ENCODE data around the gene ZRANB2.

ZRANB2 gene

GRCh38 chr1:71026093-71026492 lies 54.7 kb downstream of the ZRANB2 start:
- no peak for DNase-seq

DNA sequence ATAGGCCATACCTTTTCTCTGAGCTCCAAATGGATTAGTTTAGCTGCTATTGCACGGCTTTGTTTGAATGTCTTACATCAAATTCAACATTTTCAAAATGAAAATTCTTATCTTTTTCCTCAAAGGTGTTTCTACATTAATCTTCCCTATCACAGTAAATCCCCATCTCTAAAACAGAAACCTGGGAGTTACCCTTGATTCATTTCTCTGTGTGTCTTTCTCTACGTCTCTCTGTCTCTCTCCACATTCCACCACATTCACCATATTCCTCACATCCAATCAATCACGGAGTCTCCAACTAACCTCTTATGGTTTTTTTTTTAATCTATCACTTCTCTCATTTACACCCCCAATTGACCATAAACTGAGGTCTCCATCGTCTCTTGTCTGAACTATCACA lies 57.3 kb downstream of the ZRANB2 start:
- no peak for DNase-seq

DNA sequence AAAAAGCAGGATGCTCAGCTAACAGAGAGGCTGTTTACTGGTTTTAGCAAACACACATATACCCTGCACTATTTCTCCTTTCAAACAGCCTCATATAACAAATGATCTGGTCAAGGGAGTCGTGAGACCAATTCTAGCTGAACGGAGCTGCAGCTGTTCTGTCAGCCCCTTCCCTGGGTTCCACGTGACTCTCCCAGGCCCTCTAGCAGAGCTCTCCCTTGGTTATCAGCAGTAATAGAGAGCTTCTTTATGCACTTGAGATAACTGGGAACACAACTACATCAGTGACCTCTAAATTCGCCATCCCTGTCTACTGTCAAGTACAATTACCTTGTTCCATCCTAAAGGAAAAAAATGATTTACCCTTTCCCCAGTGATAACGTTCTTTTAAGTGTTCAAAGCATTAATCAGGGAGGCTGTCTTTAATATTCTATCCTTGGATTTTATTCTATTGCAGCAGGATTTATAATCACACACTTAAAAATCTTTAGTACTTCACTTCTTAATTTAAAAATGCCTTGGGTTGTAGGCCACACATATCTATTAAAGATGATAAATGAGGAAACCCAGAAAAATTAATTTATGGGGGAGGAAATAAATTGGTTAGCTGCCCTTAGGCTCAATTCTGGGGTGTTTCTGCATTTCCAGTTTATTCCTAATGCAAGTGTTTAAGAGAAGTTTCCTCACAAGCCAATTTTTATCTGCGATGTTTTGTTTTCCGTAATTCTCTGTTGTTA lies 61.4 kb downstream of the ZRANB2 start:
- DNase-seq = no peak

GRCh38 chr1:71018791-71019190 lies 62.0 kb downstream of the ZRANB2 start:
- DNase-seq = no peak

DNA sequence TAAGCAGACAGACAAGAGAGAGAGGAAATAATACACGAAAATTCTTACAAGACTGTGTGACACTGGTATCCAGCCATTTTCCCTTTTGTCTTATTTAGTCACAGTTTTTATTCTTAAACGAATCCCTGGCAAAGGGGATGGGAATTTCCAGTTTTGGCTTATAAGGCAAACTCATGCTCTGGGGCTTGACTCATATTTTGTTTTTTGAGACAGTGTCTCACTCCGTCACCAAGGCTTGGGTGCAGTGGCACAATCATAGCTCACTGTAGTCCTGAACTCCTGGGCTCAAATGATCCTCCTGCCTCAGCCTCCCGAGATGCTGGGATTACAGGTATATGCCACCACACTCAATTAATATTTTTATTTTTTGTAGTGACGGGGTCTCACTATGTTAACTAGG lies 65.1 kb downstream of the ZRANB2 start:
- no peak for DNase-seq

GRCh38 chr1:71014178-71014579 lies 66.7 kb downstream of the ZRANB2 start:
- DNase-seq = peak; percentile 45
